ENCODE measurements around the gene DFFA. TPM values are rescaled to one million over a fixed set of nuclear protein-coding genes. Genes with fewer than 3 reads are reported as not detected.

Gene DFFA
- total and polyA plus RNA-seq, 9 of the 15 experiments (the other 6 are each of a cell fraction or from before 2014, with no cell fraction given) = 39.6 to 74.8 (median 59.2) TPM

- TF ChIP-seq, protein P1, sequence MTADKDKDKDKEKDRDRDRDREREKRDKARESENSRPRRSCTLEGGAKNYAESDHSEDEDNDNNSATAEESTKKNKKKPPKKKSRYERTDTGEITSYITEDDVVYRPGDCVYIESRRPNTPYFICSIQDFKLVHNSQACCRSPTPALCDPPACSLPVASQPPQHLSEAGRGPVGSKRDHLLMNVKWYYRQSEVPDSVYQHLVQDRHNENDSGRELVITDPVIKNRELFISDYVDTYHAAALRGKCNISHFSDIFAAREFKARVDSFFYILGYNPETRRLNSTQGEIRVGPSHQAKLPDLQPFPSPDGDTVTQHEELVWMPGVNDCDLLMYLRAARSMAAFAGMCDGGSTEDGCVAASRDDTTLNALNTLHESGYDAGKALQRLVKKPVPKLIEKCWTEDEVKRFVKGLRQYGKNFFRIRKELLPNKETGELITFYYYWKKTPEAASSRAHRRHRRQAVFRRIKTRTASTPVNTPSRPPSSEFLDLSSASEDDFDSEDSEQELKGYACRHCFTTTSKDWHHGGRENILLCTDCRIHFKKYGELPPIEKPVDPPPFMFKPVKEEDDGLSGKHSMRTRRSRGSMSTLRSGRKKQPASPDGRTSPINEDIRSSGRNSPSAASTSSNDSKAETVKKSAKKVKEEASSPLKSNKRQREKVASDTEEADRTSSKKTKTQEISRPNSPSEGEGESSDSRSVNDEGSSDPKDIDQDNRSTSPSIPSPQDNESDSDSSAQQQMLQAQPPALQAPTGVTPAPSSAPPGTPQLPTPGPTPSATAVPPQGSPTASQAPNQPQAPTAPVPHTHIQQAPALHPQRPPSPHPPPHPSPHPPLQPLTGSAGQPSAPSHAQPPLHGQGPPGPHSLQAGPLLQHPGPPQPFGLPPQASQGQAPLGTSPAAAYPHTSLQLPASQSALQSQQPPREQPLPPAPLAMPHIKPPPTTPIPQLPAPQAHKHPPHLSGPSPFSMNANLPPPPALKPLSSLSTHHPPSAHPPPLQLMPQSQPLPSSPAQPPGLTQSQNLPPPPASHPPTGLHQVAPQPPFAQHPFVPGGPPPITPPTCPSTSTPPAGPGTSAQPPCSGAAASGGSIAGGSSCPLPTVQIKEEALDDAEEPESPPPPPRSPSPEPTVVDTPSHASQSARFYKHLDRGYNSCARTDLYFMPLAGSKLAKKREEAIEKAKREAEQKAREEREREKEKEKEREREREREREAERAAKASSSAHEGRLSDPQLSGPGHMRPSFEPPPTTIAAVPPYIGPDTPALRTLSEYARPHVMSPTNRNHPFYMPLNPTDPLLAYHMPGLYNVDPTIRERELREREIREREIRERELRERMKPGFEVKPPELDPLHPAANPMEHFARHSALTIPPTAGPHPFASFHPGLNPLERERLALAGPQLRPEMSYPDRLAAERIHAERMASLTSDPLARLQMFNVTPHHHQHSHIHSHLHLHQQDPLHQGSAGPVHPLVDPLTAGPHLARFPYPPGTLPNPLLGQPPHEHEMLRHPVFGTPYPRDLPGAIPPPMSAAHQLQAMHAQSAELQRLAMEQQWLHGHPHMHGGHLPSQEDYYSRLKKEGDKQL (CRISPR knock-in tag; IDR thresholded peaks at IDR 0.05; ENCODE audit: borderline replicate concordance) = no peak
- no peak for TF ChIP-seq ZC3H11A (IDR thresholded peaks at IDR 0.05; ENCODE audit: low read depth, low read length)
- TF ChIP-seq TFAM (CRISPR knock-in tag; conservative IDR thresholded peaks at IDR 0.05) = no peak
- TF ChIP-seq HMG20A (CRISPR knock-in tag; conservative IDR thresholded peaks at IDR 0.05) = no peak
- TF ChIP-seq, protein P2, sequence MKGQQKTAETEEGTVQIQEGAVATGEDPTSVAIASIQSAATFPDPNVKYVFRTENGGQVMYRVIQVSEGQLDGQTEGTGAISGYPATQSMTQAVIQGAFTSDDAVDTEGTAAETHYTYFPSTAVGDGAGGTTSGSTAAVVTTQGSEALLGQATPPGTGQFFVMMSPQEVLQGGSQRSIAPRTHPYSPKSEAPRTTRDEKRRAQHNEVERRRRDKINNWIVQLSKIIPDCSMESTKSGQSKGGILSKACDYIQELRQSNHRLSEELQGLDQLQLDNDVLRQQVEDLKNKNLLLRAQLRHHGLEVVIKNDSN (CRISPR knock-in tag; IDR thresholded peaks at IDR 0.05) = no peak
- TF ChIP-seq, protein P3, sequence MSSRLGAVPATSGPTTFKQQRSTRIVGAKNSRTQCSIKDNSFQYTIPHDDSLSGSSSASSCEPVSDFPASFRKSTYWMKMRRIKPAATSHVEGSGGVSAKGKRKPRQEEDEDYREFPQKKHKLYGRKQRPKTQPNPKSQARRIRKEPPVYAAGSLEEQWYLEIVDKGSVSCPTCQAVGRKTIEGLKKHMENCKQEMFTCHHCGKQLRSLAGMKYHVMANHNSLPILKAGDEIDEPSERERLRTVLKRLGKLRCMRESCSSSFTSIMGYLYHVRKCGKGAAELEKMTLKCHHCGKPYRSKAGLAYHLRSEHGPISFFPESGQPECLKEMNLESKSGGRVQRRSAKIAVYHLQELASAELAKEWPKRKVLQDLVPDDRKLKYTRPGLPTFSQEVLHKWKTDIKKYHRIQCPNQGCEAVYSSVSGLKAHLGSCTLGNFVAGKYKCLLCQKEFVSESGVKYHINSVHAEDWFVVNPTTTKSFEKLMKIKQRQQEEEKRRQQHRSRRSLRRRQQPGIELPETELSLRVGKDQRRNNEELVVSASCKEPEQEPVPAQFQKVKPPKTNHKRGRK (tag; IDR thresholded peaks at IDR 0.05) = peak; percentile 87
- peak; percentile 60; the same call in 1 of the 2 replicates for TF ChIP-seq PYGO2 (tag; IDR thresholded peaks at IDR 0.05)
- TF ChIP-seq TAF1 (IDR thresholded peaks at IDR 0.05; ENCODE audit: control insufficient read depth, extremely low read depth, insufficient read depth, low read length, severe bottlenecking) = peak; percentile 68
- TF ChIP-seq TBL1XR1 (IDR thresholded peaks at IDR 0.05; ENCODE audit: low read length in 2 of 2) = peak in 1 of 2 experiments; percentile 73; a peak in 2 of 4 replicates
- no peak for TF ChIP-seq ZNF184 (CRISPR knock-in tag; IDR thresholded peaks at IDR 0.05)
- TF ChIP-seq ZNF23 (CRISPR knock-in tag; IDR thresholded peaks at IDR 0.05) = no peak
- no peak for TF ChIP-seq HDAC6 (IDR thresholded peaks at IDR 0.05; ENCODE audit: low read depth, low read length)
- no peak for TF ChIP-seq NFXL1 (CRISPR knock-in tag; IDR thresholded peaks at IDR 0.05)
- TF ChIP-seq CGGBP1 (CRISPR knock-in tag; IDR thresholded peaks at IDR 0.05) = no peak
- TF ChIP-seq NFE2 (IDR thresholded peaks at IDR 0.05; ENCODE audit: low read depth) = peak; percentile 100
- 0 out of 6 replicates have a peak, but pooled peaks of 1 of the 3 experiments have one; percentile 1 for TF ChIP-seq CTCF (IDR thresholded peaks at IDR 0.05 in 2 of 3, conservative IDR thresholded peaks at IDR 0.05 in 1 of 3; ENCODE audit: insufficient read depth in 2 of 3, low read depth in 1 of 3, low read length in 3 of 3)
- TF ChIP-seq GATA2 (CRISPR knock-in tag; IDR thresholded peaks at IDR 0.05) = no peak
- no peak for TF ChIP-seq XRCC5 (IDR thresholded peaks at IDR 0.05; ENCODE audit: low read depth, low read length)
Measured at GRCh38 chr1:10415211-10415930, 57.0 kb downstream of the DFFA start (continued).

Measured in K562 (cell line).